Measurements from ENCODE around the gene MAP2. TPM values are rescaled to one million over a fixed set of nuclear protein-coding genes. Genes with fewer than 3 reads are reported as not detected.

The MAP2 gene
- total and polyA plus RNA-seq, 2 of the 8 experiments (the other 6 are each of a cell fraction or from before 2014, with no cell fraction given) = 5.9 to 9.4 TPM

DNA sequence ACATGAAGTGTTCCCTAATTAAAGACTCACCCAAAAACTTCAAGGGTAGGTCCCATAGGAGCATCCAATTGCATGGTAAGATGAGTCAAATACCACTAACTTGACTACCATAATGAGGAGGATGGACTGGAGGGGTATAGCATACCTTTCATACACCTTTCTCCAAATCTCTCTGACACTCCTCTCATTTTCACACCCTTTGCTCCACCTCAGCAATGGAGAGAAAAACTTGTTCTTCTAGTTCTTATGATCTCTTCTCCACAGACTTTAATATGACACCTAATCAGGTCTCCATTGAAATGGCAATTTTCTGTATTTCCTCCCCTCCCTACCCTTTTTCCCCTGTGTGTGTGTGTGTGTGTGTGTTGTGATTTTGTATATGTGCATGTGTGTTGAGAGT, 41.1 kb upstream of the MAP2 start (continued):
- TF ChIP-seq, protein P1, sequence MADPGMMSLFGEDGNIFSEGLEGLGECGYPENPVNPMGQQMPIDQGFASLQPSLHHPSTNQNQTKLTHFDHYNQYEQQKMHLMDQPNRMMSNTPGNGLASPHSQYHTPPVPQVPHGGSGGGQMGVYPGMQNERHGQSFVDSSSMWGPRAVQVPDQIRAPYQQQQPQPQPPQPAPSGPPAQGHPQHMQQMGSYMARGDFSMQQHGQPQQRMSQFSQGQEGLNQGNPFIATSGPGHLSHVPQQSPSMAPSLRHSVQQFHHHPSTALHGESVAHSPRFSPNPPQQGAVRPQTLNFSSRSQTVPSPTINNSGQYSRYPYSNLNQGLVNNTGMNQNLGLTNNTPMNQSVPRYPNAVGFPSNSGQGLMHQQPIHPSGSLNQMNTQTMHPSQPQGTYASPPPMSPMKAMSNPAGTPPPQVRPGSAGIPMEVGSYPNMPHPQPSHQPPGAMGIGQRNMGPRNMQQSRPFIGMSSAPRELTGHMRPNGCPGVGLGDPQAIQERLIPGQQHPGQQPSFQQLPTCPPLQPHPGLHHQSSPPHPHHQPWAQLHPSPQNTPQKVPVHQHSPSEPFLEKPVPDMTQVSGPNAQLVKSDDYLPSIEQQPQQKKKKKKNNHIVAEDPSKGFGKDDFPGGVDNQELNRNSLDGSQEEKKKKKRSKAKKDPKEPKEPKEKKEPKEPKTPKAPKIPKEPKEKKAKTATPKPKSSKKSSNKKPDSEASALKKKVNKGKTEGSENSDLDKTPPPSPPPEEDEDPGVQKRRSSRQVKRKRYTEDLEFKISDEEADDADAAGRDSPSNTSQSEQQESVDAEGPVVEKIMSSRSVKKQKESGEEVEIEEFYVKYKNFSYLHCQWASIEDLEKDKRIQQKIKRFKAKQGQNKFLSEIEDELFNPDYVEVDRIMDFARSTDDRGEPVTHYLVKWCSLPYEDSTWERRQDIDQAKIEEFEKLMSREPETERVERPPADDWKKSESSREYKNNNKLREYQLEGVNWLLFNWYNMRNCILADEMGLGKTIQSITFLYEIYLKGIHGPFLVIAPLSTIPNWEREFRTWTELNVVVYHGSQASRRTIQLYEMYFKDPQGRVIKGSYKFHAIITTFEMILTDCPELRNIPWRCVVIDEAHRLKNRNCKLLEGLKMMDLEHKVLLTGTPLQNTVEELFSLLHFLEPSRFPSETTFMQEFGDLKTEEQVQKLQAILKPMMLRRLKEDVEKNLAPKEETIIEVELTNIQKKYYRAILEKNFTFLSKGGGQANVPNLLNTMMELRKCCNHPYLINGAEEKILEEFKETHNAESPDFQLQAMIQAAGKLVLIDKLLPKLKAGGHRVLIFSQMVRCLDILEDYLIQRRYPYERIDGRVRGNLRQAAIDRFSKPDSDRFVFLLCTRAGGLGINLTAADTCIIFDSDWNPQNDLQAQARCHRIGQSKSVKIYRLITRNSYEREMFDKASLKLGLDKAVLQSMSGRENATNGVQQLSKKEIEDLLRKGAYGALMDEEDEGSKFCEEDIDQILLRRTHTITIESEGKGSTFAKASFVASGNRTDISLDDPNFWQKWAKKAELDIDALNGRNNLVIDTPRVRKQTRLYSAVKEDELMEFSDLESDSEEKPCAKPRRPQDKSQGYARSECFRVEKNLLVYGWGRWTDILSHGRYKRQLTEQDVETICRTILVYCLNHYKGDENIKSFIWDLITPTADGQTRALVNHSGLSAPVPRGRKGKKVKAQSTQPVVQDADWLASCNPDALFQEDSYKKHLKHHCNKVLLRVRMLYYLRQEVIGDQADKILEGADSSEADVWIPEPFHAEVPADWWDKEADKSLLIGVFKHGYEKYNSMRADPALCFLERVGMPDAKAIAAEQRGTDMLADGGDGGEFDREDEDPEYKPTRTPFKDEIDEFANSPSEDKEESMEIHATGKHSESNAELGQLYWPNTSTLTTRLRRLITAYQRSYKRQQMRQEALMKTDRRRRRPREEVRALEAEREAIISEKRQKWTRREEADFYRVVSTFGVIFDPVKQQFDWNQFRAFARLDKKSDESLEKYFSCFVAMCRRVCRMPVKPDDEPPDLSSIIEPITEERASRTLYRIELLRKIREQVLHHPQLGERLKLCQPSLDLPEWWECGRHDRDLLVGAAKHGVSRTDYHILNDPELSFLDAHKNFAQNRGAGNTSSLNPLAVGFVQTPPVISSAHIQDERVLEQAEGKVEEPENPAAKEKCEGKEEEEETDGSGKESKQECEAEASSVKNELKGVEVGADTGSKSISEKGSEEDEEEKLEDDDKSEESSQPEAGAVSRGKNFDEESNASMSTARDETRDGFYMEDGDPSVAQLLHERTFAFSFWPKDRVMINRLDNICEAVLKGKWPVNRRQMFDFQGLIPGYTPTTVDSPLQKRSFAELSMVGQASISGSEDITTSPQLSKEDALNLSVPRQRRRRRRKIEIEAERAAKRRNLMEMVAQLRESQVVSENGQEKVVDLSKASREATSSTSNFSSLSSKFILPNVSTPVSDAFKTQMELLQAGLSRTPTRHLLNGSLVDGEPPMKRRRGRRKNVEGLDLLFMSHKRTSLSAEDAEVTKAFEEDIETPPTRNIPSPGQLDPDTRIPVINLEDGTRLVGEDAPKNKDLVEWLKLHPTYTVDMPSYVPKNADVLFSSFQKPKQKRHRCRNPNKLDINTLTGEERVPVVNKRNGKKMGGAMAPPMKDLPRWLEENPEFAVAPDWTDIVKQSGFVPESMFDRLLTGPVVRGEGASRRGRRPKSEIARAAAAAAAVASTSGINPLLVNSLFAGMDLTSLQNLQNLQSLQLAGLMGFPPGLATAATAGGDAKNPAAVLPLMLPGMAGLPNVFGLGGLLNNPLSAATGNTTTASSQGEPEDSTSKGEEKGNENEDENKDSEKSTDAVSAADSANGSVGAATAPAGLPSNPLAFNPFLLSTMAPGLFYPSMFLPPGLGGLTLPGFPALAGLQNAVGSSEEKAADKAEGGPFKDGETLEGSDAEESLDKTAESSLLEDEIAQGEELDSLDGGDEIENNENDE (IDR thresholded peaks at IDR 0.05; ENCODE audit: insufficient replicate concordance, low read length) = no peak
- TF ChIP-seq TEAD4 (IDR thresholded peaks at IDR 0.05; ENCODE audit: low read depth, low read length) (no peak), BCL11A (IDR thresholded peaks at IDR 0.05; ENCODE audit: low read depth in 2 of 2, low read length in 2 of 2) (no peak), ASH2L (IDR thresholded peaks at IDR 0.05; ENCODE audit: low read length) (no peak), CBX5 (IDR thresholded peaks at IDR 0.05; ENCODE audit: low read depth, low read length) (no peak), KDM5A (IDR thresholded peaks at IDR 0.05; ENCODE audit: low read length) (no peak), SP2 (IDR thresholded peaks at IDR 0.05; ENCODE audit: low read length) (no peak)
- TF ChIP-seq, protein P2, sequence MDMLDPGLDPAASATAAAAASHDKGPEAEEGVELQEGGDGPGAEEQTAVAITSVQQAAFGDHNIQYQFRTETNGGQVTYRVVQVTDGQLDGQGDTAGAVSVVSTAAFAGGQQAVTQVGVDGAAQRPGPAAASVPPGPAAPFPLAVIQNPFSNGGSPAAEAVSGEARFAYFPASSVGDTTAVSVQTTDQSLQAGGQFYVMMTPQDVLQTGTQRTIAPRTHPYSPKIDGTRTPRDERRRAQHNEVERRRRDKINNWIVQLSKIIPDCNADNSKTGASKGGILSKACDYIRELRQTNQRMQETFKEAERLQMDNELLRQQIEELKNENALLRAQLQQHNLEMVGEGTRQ (IDR thresholded peaks at IDR 0.05; ENCODE audit: low read length) = no peak

All from H1 (cell line).